Kidney tubule cell (primary cell): Measurements from ENCODE around the gene MPO.

ENCODE experiments used
- DNase-seq: peaks from one replicate; pipeline ENCODE4 v3.0.0-alpha.2; 2018; ENCODE audit warnings: low spot score

The MPO gene

DNA sequence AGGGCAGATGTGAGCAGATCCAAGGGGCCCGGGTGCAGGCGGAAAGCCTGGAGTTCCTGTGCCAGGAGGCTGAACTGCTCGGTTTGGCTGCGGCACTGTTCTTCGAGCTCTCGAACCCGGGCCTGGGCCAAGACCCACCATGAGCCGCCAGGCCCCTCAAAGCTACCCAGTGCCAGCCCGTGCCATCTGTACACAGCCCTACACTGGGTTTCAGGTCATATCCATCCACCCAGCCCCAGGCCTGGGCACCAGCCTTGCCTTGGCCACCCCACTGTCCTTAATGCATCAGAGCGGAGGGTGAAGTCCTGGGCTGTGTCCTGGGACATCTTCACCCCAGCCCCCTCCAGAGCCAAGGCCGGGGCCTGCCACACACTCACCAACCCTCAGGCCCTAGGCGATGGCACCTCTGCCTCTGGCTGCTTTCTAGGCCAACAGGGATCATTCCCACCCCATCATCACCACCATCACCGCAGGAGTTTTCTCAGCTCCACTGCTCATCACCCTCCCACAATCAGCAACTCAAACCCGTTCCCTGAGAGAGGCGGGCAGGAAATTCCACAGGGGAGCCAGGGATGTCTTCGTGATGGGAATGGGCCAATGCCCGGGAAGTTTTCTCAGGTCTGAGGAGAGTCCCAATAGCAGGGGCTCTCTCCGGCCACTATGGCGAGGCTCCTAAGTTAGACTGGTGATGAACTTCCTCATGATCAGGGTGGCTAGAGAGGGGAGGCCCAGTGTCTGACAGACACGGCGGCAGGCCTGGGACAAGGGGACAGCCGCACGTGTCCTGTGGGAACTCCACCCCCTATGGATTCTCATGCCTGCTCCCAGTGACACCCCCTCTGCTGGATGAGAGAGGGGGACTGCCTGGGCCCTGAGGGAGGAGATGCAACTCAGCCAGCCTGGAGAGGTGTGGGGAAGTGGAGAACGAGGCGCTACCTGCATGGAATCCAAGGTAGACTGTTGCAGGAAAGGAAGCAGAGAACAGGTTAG is 38.7 kb upstream of the MPO start:
- DNase-seq = no peak

GRCh38 chr17:58318627-58319172 is 38.0 kb upstream of the MPO start:
- no peak for DNase-seq

DNA sequence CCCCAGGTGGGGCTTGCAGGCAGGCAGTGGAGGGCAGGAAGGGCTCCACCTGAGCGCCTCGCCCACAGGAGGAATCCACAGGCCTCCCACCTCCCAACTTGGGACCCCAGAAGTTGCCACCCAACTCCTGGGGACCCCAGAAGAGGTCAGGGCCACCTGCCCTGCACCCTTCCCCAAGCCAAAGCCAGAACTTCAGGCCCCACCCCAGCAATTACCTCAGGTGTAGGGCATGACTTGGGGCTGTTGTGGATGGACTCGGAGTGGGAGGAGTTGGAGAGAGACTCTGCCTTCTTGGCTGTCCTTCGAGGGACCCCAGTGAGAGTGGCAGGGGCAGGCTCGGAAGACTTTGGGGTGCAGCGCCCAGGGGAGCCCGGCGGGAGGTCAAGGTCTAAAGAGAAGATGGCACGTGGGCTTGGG is 37.3 kb upstream of the MPO start:
- no peak for DNase-seq

DNA sequence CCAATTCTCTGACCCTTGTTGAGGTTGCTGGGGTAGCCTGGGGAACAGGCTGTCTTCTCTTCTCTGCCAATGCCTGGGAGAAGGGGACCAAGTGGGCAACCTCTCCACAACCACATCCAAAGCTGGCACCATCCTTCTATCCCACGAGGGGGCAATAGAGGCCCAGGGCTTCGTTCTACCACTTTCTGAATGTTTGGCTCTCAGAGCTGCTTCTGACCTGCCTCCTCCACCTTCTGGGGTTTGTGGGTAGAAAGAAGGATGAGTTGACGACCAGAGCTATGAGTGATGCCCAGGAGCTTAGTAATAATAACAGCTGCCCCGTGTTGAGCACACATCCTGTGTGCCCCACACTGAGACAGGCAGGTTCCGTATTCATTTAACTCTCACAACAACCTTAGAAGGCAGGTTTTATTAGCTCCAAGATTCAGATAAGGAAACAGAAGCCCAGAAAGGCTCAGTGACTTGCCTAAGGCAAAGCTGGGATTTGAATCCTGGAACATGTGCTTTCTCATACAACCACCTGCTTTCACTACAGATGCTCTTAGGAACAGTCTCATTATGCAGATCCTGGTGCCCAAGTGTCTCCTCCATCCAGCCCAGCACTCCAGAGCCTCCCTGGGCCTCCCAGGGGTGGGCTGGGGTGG is 36.8 kb upstream of the MPO start:
- peak; percentile 90 for DNase-seq

GRCh38 chr17:58316260-58316960 is 35.7 kb upstream of the MPO start:
- DNase-seq = no peak

DNA sequence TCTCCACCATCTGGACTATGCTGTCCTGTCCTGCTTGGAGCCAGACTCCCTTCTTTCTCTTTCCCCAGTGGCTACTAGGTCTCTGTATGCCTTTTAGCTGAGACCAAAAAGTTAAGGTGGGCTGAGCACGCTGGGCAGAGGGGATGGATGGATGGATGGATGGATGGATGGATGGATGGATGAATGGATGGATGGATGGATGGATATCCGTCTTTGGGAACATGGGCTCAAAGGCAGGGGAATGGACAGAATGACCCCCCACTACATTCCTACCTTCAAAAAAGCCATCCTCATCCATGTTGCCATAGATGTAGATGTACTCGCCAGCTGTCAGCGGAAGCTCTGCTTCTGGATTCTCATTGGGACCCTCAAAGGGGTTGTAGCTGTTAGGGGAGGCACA is 35.0 kb upstream of the MPO start:
- no peak for DNase-seq

DNA sequence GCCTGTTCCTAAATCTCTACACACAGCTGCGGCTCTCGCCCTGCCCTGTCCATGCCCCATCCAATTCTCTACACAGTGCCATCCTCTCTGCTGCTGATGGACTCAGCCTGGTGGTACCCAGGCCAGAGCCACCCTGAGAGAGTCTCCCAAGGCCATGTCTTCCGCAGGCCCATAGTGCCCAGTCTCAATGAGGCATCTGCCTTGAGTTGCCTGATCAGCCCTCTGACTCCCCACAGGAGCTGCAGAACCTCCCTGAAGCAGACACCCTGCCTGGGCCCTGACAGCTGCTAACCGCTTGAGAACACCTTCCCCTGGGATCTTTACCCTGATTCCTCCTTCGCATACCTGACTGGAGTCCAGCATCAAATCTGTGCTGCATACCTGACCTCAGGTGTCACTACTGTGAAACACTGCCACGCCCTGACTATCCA is 34.6 kb upstream of the MPO start:
- DNase-seq = no peak

DNA sequence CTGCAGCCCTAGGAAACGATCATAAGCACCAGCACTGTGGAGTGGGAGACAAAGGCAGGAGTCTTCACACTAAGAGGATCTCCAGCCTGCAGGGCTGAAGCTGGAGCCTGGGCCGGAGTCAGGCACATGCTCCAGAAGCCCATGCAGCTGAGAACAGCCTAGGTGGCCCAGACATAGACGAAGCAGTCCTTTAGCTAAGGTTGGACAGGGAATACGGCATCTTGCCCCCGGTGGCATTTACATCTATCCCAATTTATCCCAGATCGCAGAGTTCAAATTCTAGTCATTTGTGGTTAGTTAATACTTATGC is 33.9 kb upstream of the MPO start:
- DNase-seq = no peak

DNA sequence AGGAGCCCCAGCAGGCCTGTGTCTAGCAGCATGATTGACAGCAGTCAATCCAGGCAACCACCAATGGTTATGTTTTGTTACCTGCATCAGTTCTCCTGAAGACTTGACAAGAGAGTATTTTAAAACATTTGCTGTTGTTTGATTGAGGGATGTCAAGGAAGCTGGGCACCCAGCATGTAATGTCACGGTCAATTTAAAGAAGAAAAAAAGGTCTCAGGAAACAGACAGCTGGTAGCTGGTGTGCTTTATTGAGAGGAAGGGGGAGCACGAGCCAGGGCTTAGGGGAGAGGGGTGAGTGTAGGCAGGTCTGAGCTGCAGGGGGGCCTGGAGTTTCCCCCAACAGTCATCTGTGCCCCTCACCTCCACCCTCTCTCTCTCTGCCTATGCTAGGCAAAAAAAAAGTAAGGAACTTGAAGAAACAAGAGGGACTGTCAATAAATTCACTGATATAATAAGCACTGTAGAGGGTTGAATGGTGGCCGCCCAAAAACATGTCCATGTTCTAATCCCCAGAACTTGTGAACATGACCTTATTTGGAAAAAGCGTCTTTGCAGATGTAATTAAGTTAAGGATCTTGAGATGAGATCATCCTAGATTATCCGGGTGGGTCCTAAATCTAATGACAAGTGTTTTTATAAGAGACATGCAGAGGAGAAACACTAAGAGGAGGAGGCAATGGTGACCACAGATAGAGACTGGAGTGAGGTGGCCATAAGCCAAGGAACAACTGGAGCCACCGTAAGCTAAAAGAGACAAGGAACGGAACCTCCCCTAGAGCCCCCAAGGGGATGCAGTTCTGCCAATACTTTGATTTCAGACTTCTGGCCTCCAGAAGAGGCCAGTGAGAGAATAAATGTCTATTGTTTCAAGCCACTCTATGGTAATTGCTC is 33.3 kb upstream of the MPO start:
- no peak for DNase-seq

DNA sequence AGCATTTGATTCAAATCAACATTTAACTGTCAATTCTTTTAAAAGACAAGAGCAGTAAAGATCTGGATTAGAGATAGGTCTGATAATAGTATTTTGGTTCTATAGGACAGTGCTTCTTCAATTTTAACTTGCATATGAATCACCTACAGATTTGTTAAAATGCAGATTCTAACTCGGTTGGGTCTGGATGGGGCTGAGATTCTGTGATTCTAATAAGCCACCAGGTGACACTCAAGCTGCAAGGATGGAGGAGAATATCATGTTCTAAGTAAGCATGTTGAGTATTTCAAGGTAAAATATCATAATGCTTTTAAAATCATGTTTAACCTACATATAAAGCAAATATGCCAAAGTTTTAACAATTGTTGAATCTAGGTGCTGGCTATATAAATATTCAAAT is 32.1 kb upstream of the MPO start:
- DNase-seq = no peak

DNA sequence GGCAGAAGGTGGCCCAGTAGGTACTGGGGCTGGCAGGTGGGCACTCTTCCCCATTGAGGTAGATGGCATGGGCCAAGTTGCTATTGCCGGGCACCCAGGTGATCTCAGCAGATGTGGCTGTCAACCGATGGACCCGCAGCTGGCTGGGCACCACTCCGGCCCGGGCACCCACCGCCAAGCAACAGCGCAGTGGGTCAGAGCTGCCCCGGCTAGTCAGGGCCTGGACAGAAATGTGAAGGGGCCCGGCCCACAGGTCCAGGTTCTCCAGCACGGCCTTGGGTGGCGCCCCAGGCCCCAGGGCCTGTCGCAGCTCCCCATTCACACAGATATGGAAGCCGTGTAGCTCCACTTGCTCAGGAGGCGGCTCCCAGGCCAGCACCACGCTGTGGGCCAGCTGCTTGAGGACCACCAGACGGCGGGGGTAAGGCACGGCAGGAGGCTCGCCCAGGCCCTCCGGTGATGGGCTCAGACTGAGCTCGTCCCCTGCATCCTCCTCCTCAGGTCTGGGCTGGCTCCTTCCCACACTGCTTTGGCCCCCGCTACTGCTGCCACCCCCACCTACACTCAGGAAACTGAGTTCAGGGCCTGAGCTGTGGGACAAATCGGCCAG is 31.4 kb upstream of the MPO start:
- DNase-seq = no peak

DNA sequence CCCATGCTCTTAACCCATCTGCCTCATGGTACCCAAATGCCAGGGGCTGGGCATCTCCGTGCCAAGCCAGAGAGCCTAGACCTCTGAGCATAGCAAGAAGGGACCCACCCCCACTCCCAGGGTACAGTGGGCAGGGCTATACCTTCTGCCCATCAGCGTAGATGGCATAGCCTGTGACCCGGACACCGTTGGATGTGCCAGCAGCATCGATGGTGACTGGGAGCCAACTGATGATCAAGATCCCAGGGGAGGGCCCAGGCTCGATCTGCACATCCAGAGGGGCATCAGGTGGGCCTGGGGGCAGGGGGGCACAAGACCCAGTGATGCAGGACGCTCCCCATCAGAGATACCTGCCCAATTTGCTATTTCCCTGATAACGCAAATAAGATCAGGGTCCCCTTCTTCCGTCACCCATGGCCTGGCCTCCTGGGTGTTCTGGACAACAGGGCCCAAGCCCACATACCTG is 30.7 kb upstream of the MPO start:
- no peak for DNase-seq

- no peak for DNase-seq
These were observed 30.0 kb upstream of the MPO start for GRCh38 chr17:58310511-58311428.

- no peak for DNase-seq
These were observed 29.2 kb upstream of the MPO start for GRCh38 chr17:58309918-58310259.

GRCh38 chr17:58308985-58309917 is 28.5 kb upstream of the MPO start:
- no peak for DNase-seq

DNA sequence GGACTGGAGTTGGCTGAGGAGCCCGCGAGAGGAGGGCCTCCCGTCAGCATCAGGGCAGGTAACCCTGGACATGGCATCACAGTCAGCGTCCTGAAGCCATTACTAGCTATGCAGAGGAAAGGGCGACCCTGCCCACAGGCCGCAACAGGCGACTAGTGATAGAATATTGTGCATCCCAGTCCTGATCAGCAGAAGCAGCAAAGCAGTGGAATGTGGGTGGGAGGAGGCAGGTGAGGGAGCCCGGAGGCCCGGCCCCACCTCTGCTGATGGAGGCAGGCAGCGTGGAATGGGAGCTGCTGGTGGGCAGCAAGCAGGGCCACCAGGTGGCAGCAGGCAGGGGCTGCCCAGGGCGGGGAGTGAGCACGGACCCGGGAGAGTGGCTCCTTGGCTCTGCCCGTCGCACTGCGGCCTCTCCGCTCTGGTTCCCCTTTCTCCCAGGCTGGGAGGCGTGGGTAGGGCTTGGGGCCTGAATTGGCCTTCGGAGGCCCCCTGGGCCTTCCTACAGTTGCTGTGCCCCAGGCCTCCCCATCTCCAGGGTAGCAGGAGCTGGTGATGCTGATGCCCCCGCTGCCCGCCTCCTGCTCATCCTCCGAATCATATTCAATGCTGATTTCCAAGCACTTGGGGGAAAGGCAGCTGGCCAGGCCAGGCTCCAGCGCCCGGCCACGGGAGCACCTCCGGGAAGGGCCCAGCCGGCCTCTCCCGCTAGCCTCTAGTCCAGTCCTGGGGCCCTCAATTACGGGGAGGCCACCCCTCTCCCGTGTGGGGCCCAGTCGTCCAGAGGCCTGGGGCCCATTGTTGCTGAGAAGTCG is 27.6 kb upstream of the MPO start:
- DNase-seq = no peak

DNA sequence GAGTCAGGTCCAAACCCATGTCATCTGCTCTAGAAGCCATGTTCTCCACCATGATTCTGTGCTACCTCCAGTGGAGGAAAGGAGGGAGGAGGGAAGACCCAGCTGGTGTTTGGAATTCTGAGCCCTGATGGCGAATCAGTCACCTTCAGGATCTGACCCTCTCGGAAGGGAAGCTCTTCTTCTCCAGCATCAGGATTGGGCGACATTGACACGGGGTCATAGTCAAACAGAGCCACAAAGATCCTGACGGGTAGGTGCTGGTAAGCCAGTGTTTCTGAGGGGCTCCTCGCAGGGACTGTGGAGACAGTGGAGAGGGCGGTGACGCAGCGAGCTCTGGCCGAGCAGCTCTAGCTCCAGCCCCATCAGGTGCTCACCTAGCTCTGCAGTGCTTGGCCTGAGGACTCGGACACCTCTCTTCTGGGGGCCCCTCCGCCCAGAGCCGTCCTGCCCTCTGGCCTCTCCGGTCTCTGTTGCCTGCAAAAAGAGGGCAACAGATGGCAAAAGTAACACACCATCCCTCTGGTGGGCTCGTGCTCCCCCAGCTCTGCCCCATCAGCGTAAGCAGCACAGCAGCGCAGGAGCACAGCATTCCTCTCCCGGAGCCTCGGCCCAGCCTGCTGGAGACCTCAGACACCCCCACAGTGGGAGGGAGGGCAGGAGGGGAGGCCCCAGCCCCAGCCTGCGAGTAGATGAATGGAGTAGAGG is 26.9 kb upstream of the MPO start:
- DNase-seq = no peak
